Fibroblast of villous mesenchyme (primary cell): Measurements from ENCODE around the gene MBD5. TPM values are rescaled to one million over a fixed set of nuclear protein-coding genes. Genes with fewer than 3 reads are reported as not detected.
A peak's percentile ranks its signal among the peaks of the same experiment; 100 is the strongest.

Experiments
- DNase-seq: peaks from one replicate; pipeline ENCODE4 v3.0.0-alpha.2; 2010; ENCODE audit warnings: low read depth
- H3K4me3 ChIP-seq: 2 replicates; pipeline ENCODE4 v1.5.1; 2011; ENCODE audit warnings: low read depth, mild to moderate bottlenecking, low read length
- CTCF ChIP-seq: IDR thresholded peaks from 2 replicates; pipeline ENCODE4 v1.5.1; 2012; ENCODE audit warnings: low read depth, mild to moderate bottlenecking, low read length; ENCODE audit not compliant: insufficient read depth
- total RNA-seq: library from RNA; depleted of rRNA; stranded (reverse); fragments of >200 nt; gene quantifications from 2 replicates; pipeline ENCODE4 v1.2.3, GENCODE V29; 2012

Gene MBD5
- total RNA-seq, 1 donor: 35.0 TPM

- no peak for DNase-seq
- H3K4me3 ChIP-seq: no peak overlapping the region
- TF ChIP-seq CTCF: no peak
These were observed 201.0 kb downstream of the MBD5 start for GRCh38 chr2:148221926-148222325.

- no peak for TF ChIP-seq CTCF
- DNase-seq: no peak
These were observed 211.0 kb downstream of the MBD5 start for GRCh38 chr2:148231858-148232257.

GRCh38 chr2:148234143-148234542 is 213.3 kb downstream of the MBD5 start:
- DNase-seq: no peak
- TF ChIP-seq CTCF: no peak
- H3K4me3 ChIP-seq: no peak overlapping the region

More at GRCh38 chr2:148231858-148232257, 211.0 kb downstream of the MBD5 start:
- no peak overlapping the region for H3K4me3 ChIP-seq

- no peak for DNase-seq
- H3K4me3 ChIP-seq: no peak overlapping the region
- no peak for TF ChIP-seq CTCF
These were observed 217.0 kb downstream of the MBD5 start for GRCh38 chr2:148237911-148238310.

- no peak for TF ChIP-seq CTCF
- no peak for DNase-seq
- H3K4me3 ChIP-seq: no peak overlapping the region
These were observed 217.7 kb downstream of the MBD5 start for GRCh38 chr2:148238561-148238960.

GRCh38 chr2:148240838-148241237 is 219.9 kb downstream of the MBD5 start:
- H3K4me3 ChIP-seq: no peak overlapping the region
- no peak for TF ChIP-seq CTCF
- DNase-seq: no peak

GRCh38 chr2:148244593-148245292 is 223.9 kb downstream of the MBD5 start:
- peak; percentile 41 for DNase-seq
- H3K4me3 ChIP-seq: no peak overlapping the region
- no peak for TF ChIP-seq CTCF
